SH-SY5Y (cell line): ENCODE results near the gene COBL.

Source experiments
- GATA2 ChIP-seq: IDR thresholded peaks from 2 replicates; pipeline ENCODE4 v1.6.1; 2011; ENCODE audit warnings: mild to moderate bottlenecking, low read depth, low read length
- GATA3 ChIP-seq: IDR thresholded peaks from 2 replicates; pipeline ENCODE4 v1.6.1; 2011; ENCODE audit warnings: low read depth, mild to moderate bottlenecking, low read length, moderate library complexity

DNA sequence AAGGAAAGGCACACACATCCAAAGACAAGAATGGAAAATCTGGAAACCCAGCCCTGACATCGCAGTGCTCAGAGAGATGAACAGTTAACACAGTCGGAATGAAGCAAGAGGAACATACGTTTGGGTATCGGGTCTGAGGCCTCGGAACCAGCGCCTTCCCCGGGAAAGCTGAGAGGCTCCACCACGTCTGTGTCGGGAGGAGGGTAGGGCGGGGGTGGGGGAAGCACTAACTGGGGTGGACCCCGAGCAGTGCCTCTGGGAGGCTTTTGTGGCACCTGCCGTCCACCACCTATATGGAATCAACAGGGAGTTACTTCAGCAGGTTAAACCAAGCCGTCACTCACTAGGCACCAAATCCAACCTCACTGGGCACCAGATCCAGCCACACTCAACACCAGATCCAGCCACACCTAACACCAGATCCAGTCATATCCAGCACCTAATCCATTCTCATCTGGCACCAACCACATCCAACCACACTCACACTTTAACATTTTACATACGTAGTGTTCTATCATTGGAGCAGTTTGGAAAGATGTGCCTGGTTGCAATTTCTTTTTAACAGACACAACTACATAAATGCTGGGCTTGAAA lies 233.6 kb downstream of the COBL start:
- TF ChIP-seq GATA2 (no peak), GATA3 (no peak)
